CD14-positive monocyte (primary cell): ENCODE results near the gene RPA3. TPM values are rescaled to one million over a fixed set of nuclear protein-coding genes. Genes with fewer than 3 reads are reported as not detected.

Experiments
- DNase-seq, 3 donors: peaks; one replicate each; pipeline ENCODE4 v3.0.0-alpha.2; 2011 to 2022
- H2AFZ ChIP-seq: 2 replicates; pipeline ENCODE4 v1.6.0; 2012; ENCODE audit warnings: mild to moderate bottlenecking, low read depth, low read length, inconsistent platforms; ENCODE audit not compliant: insufficient read depth, poor library complexity, severe bottlenecking
- H3K27ac ChIP-seq, 2 donors: 1 replicate in 1 of 2; 2 replicates in 1 of 2; pipeline ENCODE4 v1.5.1; 2012 to 2013; ENCODE audit warnings: low read length in 2 of 2, control low read depth in 1 of 2, inconsistent platforms in 1 of 2, low read depth in 1 of 2, mild to moderate bottlenecking in 1 of 2
- H3K27me3 ChIP-seq, 2 donors: one replicate each; pipeline versions ENCODE4 v1.6.0 to v1.6.1; 2011 to 2013; ENCODE audit warnings: low read length in 2 of 2; ENCODE audit not compliant: control insufficient read depth in 2 of 2, insufficient read depth in 2 of 2
- H3K36me3 ChIP-seq, 2 donors: replicated peaks in 1 of 2; 1 replicate in 1 of 2; 2 replicates in 1 of 2; pipeline versions ENCODE4 v1.5.1 to v1.6.1; 2012 to 2013; ENCODE audit warnings: low read length in 2 of 2, control low read depth in 1 of 2, inconsistent platforms in 1 of 2, mild to moderate bottlenecking in 1 of 2; ENCODE audit not compliant: insufficient read depth in 2 of 2, control insufficient read depth in 1 of 2
- H3K4me1 ChIP-seq, 2 donors: 1 replicate in 1 of 2; 2 replicates in 1 of 2; pipeline versions ENCODE4 v1.5.1 to v1.6.1; 2012 to 2013; ENCODE audit warnings: low read length in 2 of 2, control low read depth in 1 of 2, inconsistent platforms in 1 of 2, mild to moderate bottlenecking in 1 of 2, moderate library complexity in 1 of 2; ENCODE audit not compliant: insufficient read depth in 2 of 2, control insufficient read depth in 1 of 2
- H3K4me2 ChIP-seq: replicated peaks from 2 replicates; pipeline ENCODE3; 2012; ENCODE audit warnings: low read length, moderate library complexity, mild to moderate bottlenecking; ENCODE audit not compliant: poor library complexity, severe bottlenecking; ENCODE audit errors: extremely low read depth
- H3K4me3 ChIP-seq, 3 experiments: fragments of 200-600 bp in 1 of 3; sonication (generic) in 1 of 3; replicated peaks in 1 of 3; 1 replicate in 2 of 3; 2 replicates in 1 of 3; pipeline ENCODE4 v1.5.1; 2011 to 2013; ENCODE audit warnings: low read length in 3 of 3, mild to moderate bottlenecking in 3 of 3, control low read depth in 2 of 3, low read depth in 2 of 3, inconsistent platforms in 1 of 3, moderate library complexity in 1 of 3
- H3K79me2 ChIP-seq: 2 replicates; pipeline ENCODE4 v1.6.0; 2012; ENCODE audit warnings: mild to moderate bottlenecking, control low read depth, inconsistent platforms, low read length, moderate library complexity; ENCODE audit not compliant: insufficient read depth
- H3K9ac ChIP-seq: 2 replicates; pipeline ENCODE4 v1.6.0; 2017; ENCODE audit warnings: low read length, mild to moderate bottlenecking; ENCODE audit not compliant: insufficient read depth, poor library complexity, severe bottlenecking
- H3K9me3 ChIP-seq, 2 donors: replicated peaks in 1 of 2; 1 replicate in 1 of 2; 2 replicates in 1 of 2; pipeline versions ENCODE4 v1.5.1 to v1.6.1; 2012 to 2013; ENCODE audit warnings: low read length in 2 of 2, control low read depth in 1 of 2; ENCODE audit not compliant: control insufficient read depth in 1 of 2, insufficient read depth in 1 of 2
- H4K20me1 ChIP-seq: 2 replicates; pipeline ENCODE4 v1.6.0; 2012; ENCODE audit warnings: mild to moderate bottlenecking, low read length, control low read depth, moderate library complexity; ENCODE audit not compliant: insufficient read depth
- H3K27ac Mint-ChIP-seq, 7 donors: one replicate each; pipeline ENCODE4 v1.8.0; 2020; ENCODE audit warnings: mild to moderate bottlenecking in 7 of 7, mixed read lengths in 7 of 7, moderate library complexity in 6 of 7, inconsistent platforms in 2 of 7
- H3K27me3 Mint-ChIP-seq, 3 donors: one replicate each; pipeline ENCODE4 v1.8.0; 2021 to 2022; ENCODE audit warnings: low read depth in 3 of 3, mild to moderate bottlenecking in 3 of 3, mixed read lengths in 3 of 3, moderate library complexity in 3 of 3, inconsistent platforms in 1 of 3
- H3K36me3 Mint-ChIP-seq, 2 donors: one replicate each; pipeline ENCODE4 v1.8.0; 2020; ENCODE audit warnings: mixed read lengths in 2 of 2, inconsistent platforms in 1 of 2, mild to moderate bottlenecking in 1 of 2
- H3K4me1 Mint-ChIP-seq: one replicate; pipeline ENCODE4 v1.8.0; 2020; ENCODE audit warnings: mild to moderate bottlenecking, mixed read lengths
- H3K4me3 Mint-ChIP-seq, 2 donors: one replicate each; pipeline ENCODE4 v1.8.0; 2020; ENCODE audit warnings: mild to moderate bottlenecking in 2 of 2, mixed read lengths in 2 of 2, moderate library complexity in 1 of 2
- H3K9me3 Mint-ChIP-seq, 7 donors: one replicate each; pipeline ENCODE4 v1.8.0; 2020 to 2022; ENCODE audit warnings: mixed read lengths in 7 of 7, mild to moderate bottlenecking in 6 of 7, moderate library complexity in 6 of 7, inconsistent platforms in 2 of 7
- CTCF ChIP-seq: fragments of 200-600 bp; IDR thresholded peaks from one replicate; pipeline ENCODE4 v1.8.0; 2022; ENCODE audit warnings: antibody characterized with exemption, mild to moderate bottlenecking
- WGBS: methylation state at CpG from one replicate; pipeline ENCODE4 v1.1.5; 2013; ENCODE audit warnings: missing lambda C conversion rate; ENCODE audit not compliant: insufficient coverage; 5-methylcytosine and 5-hydroxymethylcytosine counted together
- intact Hi-C, 2 donors: fragments of 100-400 bp; cut with micrococcal nuclease; formaldehyde crosslinking; loops; one replicate each; pipeline versions ENCODE4 v1.15.0 to v1.15.1; 2023
- polyA plus RNA-seq, 3 donors: library from polyadenylated mRNA; depleted of rRNA in 1 of 3; unstranded in 2 of 3; stranded (reverse) in 1 of 3; fragments of 300-500 nt in 2 of 3; fragments of >200 nt in 1 of 3; fragmentation: Illumina TruSeq in 2 of 3; gene quantifications; 1 replicate in 2 of 3; 2 replicates in 1 of 3; pipeline ENCODE4 v1.2.3, GENCODE V29; 2012 to 2021

The RPA3 gene
- polyA plus RNA-seq, 3 donors: 6.2 to 50.5 (median 44.7) TPM

GRCh38 chr7:7737674-7738073, 19.3 kb upstream of the RPA3 start:
- no peak overlapping the region for H2AFZ ChIP-seq
- intact Hi-C loops: no loop called here
- DNase-seq: no peak
- no peaks in the 10 kb centered on the region for H3K27me3 ChIP-seq
- H3K4me1 ChIP-seq: no peaks in the 10 kb centered on the region
- Mint-ChIP-seq H3K4me1 (no peaks in the 10 kb centered on the region), H3K9me3 (no peaks in the 10 kb centered on the region), H3K4me3 (no peak overlapping the region), H3K27ac (no peak overlapping the region), H3K27me3 (no peaks in the 10 kb centered on the region), H3K36me3 (no peaks in the 10 kb centered on the region)
- no peak overlapping the region for H3K27ac ChIP-seq
- no peak overlapping the region for H3K9ac ChIP-seq
- no peaks in the 10 kb centered on the region for H4K20me1 ChIP-seq
- H3K4me2 ChIP-seq: no peak overlapping the region
- TF ChIP-seq CTCF: no peak
- H3K4me3 ChIP-seq: no peak overlapping the region
- H3K79me2 ChIP-seq: no peaks in the 10 kb centered on the region
- H3K36me3 ChIP-seq: no peaks in the 10 kb centered on the region
- no peaks in the 10 kb centered on the region for H3K9me3 ChIP-seq

- TF ChIP-seq CTCF: no peak
- Histone ChIP-seq H3K4me1 (no peaks in the 10 kb centered on the region), H3K27me3 (no peaks in the 10 kb centered on the region), H3K4me2 (no peak overlapping the region), H3K9me3 (no peaks in the 10 kb centered on the region), H3K9ac (no peak overlapping the region), H3K36me3 (no peaks in the 10 kb centered on the region), H3K79me2 (no peaks in the 10 kb centered on the region), H3K27ac (no peak overlapping the region), H3K4me3 (no peak overlapping the region), H4K20me1 (no peaks in the 10 kb centered on the region), H2AFZ (no peak overlapping the region)
- no peak for DNase-seq
- Mint-ChIP-seq H3K4me3 (no peak overlapping the region), H3K4me1 (no peaks in the 10 kb centered on the region), H3K27me3 (no peaks in the 10 kb centered on the region), H3K27ac (no peak overlapping the region), H3K9me3 (no peaks in the 10 kb centered on the region), H3K36me3 (no peaks in the 10 kb centered on the region)
- intact Hi-C loops: no loop called here
- WGBS: 100% methylated on average over 1 of the region's 2 CpGs
Observed at GRCh38 chr7:7736671-7737070, 18.3 kb upstream of the RPA3 start.
